Lower lobe of right lung (tissue), 2 donors: ENCODE data around the gene FIG4. TPM values are rescaled to one million over a fixed set of nuclear protein-coding genes. Genes with fewer than 3 reads are reported as not detected.
"Not testable (repeated sequence)": the region's sequence is repeated elsewhere in the genome, so short reads cannot be mapped to it uniquely, and the experiment has no call there.

Source experiments
- ATAC-seq, 2 donors: fragments of 200-7000 bp; cut with Tn5 transposase; one replicate each; pipeline ENCODE4 v1.9.1; 2020 to 2022; ENCODE audit warnings: mild to moderate bottlenecking in 2 of 2, moderate library complexity in 2 of 2
- DNase-seq: peaks from one replicate; pipeline ENCODE4 v3.0.0-alpha.2; 2020
- H3K27ac ChIP-seq: fragments of 200-600 bp; one replicate; pipeline ENCODE4 v1.8.0; 2022
- H3K27me3 ChIP-seq: fragments of 200-600 bp; one replicate; pipeline ENCODE4 v1.8.0; 2022; ENCODE audit warnings: low read depth
- H3K36me3 ChIP-seq: fragments of 200-600 bp; one replicate; pipeline ENCODE4 v1.8.0; 2022; ENCODE audit warnings: mild to moderate bottlenecking
- H3K4me1 ChIP-seq: fragments of 200-600 bp; one replicate; pipeline ENCODE4 v1.8.0; 2022
- H3K4me3 ChIP-seq: fragments of 200-600 bp; one replicate; pipeline ENCODE4 v1.8.0; 2022; ENCODE audit warnings: mild to moderate bottlenecking
- H3K9me3 ChIP-seq: fragments of 200-600 bp; one replicate; pipeline ENCODE4 v1.8.0; 2022
- CTCF ChIP-seq: fragments of 200-600 bp; IDR thresholded peaks from one replicate; pipeline ENCODE4 v1.8.0; 2022; ENCODE audit warnings: antibody characterized with exemption, mild to moderate bottlenecking
- intact Hi-C: fragments of 100-400 bp; cut with DNase I; formaldehyde crosslinking; loops from one replicate; pipeline ENCODE4 v1.11.0; 2022
- total RNA-seq: library from RNA; stranded (reverse); fragmentation: NEBNext Ultra II Directional; extraction: Animal tissue kit (Norgen Biotek cat#: 25700); gene quantifications from one replicate; pipeline ENCODE4 v1.2.1, GENCODE V29; 2021
- donor health status: DM: no; HTN: yes; CAD: no; lungs with severe emphysema.

Gene FIG4
- total RNA-seq, 1 donor from 2014 or later = 44.5 TPM

- intact Hi-C loops = no loop called here
- no peak for DNase-seq
- Histone ChIP-seq H3K9me3 (no peaks in the 10 kb centered on the region), H3K4me3 (no peak overlapping the region), H3K4me1 (no peaks in the 10 kb centered on the region), H3K27me3 (no peaks in the 10 kb centered on the region), H3K36me3 (no peaks in the 10 kb centered on the region), H3K27ac (no peak overlapping the region)
- no peak for TF ChIP-seq CTCF
- ATAC-seq = no peak
These were observed 18.3 kb upstream of the FIG4 start for GRCh38 chr6:109672839-109673238.

- H3K4me1 ChIP-seq = no peaks in the 10 kb centered on the region
- no peak for TF ChIP-seq CTCF
- intact Hi-C loops = no loop called here
These were observed 14.4 kb upstream of the FIG4 start for GRCh38 chr6:109676724-109677123.

GRCh38 chr6:109678240-109678639 lies 12.9 kb upstream of the FIG4 start:
- intact Hi-C loops = no loop called here
- H3K4me3 ChIP-seq = no peak overlapping the region
- no peaks in the 10 kb centered on the region for H3K36me3 ChIP-seq
- TF ChIP-seq CTCF = no peak
- DNase-seq (no peak), ATAC-seq (no peak)
- no peaks in the 10 kb centered on the region for H3K9me3 ChIP-seq
- H3K27ac ChIP-seq = no peak overlapping the region
- no peaks in the 10 kb centered on the region for H3K27me3 ChIP-seq
- no peaks in the 10 kb centered on the region for H3K4me1 ChIP-seq

More at GRCh38 chr6:109676724-109677123, 14.4 kb upstream of the FIG4 start:
- ATAC-seq = no peak
- H3K27me3 ChIP-seq = no peaks in the 10 kb centered on the region
- DNase-seq = no peak
- H3K4me3 ChIP-seq = no peak overlapping the region
- no peaks in the 10 kb centered on the region for H3K36me3 ChIP-seq
- no peak overlapping the region for H3K27ac ChIP-seq
- H3K9me3 ChIP-seq = no peaks in the 10 kb centered on the region

- H3K27ac ChIP-seq, H3K27me3 ChIP-seq, H3K9me3 ChIP-seq, intact Hi-C loops, H3K4me3 ChIP-seq, H3K4me1 ChIP-seq, H3K36me3 ChIP-seq: not testable (repeated sequence)
- ATAC-seq (peak; percentile 86 to 90), DNase-seq (peak; percentile 64)
These were observed 12.2 kb upstream of the FIG4 start for GRCh38 chr6:109678661-109679505.

- Histone ChIP-seq H3K4me3 (no peak overlapping the region), H3K27me3 (no peaks in the 10 kb centered on the region), H3K36me3 (no peaks in the 10 kb centered on the region), H3K4me1 (peaks cover 9% of the 10 kb centered on the region), H3K9me3 (no peaks in the 10 kb centered on the region), H3K27ac (no peak overlapping the region)
- no peak for ATAC-seq
- no peak for DNase-seq
- intact Hi-C loops = no loop called here
- no peak for TF ChIP-seq CTCF
These were observed 4.4 kb upstream of the FIG4 start for GRCh38 chr6:109686566-109687265.

GRCh38 chr6:109687271-109687761 lies 3.8 kb upstream of the FIG4 start:
- TF ChIP-seq CTCF = no peak
- Histone ChIP-seq H3K4me1 (peaks cover 15% of the 10 kb centered on the region), H3K4me3 (no peak overlapping the region), H3K27ac (no peak overlapping the region), H3K27me3 (no peaks in the 10 kb centered on the region), H3K9me3 (no peaks in the 10 kb centered on the region), H3K36me3 (no peaks in the 10 kb centered on the region)
- ATAC-seq (peak in 1 of 2 donors; percentile 4), DNase-seq (peak; percentile 45)
- intact Hi-C loops = no loop called here
